ENCODE results near the gene AIG1. TPM values are rescaled to one million over a fixed set of nuclear protein-coding genes. Genes with fewer than 3 reads are reported as not detected.

AIG1 gene
- total RNA-seq, 1 donor from 2014 or later, result 17.5 TPM

DNA sequence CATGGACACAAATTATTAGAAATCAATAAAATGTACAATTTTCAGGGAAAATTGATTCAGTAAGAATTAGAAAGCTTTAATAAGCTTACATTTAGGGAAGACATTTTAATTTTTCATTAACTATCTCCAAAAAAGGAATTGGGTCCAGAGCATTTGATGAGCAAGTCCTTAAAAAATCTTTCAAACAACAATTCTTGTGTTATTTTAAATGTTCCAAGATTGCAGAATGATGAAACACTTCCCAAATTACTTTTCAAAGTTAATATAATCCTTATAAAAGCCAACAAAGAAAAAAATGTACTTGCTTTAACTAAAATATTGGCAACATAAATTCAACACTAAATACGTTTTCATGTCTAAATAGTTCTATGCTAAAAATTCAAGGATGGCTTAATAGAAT is 287.8 kb downstream of the AIG1 start:
- no peak for DNase-seq (ENCODE audit: low spot score)
- TF ChIP-seq CTCF (IDR thresholded peaks at IDR 0.05; ENCODE audit: unreplicated experiment), result no peak
- H3K27ac Mint-ChIP-seq (ENCODE audit: unreplicated experiment), result no peak overlapping the region
- no peaks in the 10 kb centered on the region for H3K9me3 Mint-ChIP-seq (ENCODE audit: unreplicated experiment)
- H3K27me3 Mint-ChIP-seq (ENCODE audit: unreplicated experiment), result peaks cover 1% of the 10 kb centered on the region
- no peak overlapping the region for H3K4me3 Mint-ChIP-seq (ENCODE audit: unreplicated experiment)
- H3K4me1 Mint-ChIP-seq (ENCODE audit: unreplicated experiment), result no peaks in the 10 kb centered on the region
- H3K36me3 Mint-ChIP-seq (ENCODE audit: low read depth, unreplicated experiment), result no peaks in the 10 kb centered on the region

GRCh38 chr6:143349530-143349929 is 288.8 kb downstream of the AIG1 start:
- Mint-ChIP-seq H3K4me1 (ENCODE audit: unreplicated experiment) (no peaks in the 10 kb centered on the region), H3K27me3 (ENCODE audit: unreplicated experiment) (no peaks in the 10 kb centered on the region), H3K9me3 (ENCODE audit: unreplicated experiment) (no peaks in the 10 kb centered on the region), H3K27ac (ENCODE audit: unreplicated experiment) (no peak overlapping the region), H3K4me3 (ENCODE audit: unreplicated experiment) (no peak overlapping the region), H3K36me3 (ENCODE audit: low read depth, unreplicated experiment) (no peaks in the 10 kb centered on the region)
- DNase-seq (ENCODE audit: low spot score), result no peak
- no peak for TF ChIP-seq CTCF (IDR thresholded peaks at IDR 0.05; ENCODE audit: unreplicated experiment)

GRCh38 chr6:143356101-143356880 is 295.6 kb downstream of the AIG1 start:
- no peaks in the 10 kb centered on the region for H3K36me3 Mint-ChIP-seq (ENCODE audit: low read depth, unreplicated experiment)
- H3K9me3 Mint-ChIP-seq (ENCODE audit: unreplicated experiment), result no peaks in the 10 kb centered on the region
- no peak for DNase-seq (ENCODE audit: low spot score)
- H3K27ac Mint-ChIP-seq (ENCODE audit: unreplicated experiment), result no peak overlapping the region
- H3K4me1 Mint-ChIP-seq (ENCODE audit: unreplicated experiment), result no peaks in the 10 kb centered on the region
- H3K4me3 Mint-ChIP-seq (ENCODE audit: unreplicated experiment), result no peak overlapping the region
- TF ChIP-seq CTCF (IDR thresholded peaks at IDR 0.05; ENCODE audit: unreplicated experiment), result no peak
- no peaks in the 10 kb centered on the region for H3K27me3 Mint-ChIP-seq (ENCODE audit: unreplicated experiment)

- Mint-ChIP-seq H3K9me3 (ENCODE audit: unreplicated experiment) (no peaks in the 10 kb centered on the region), H3K4me3 (ENCODE audit: unreplicated experiment) (no peak overlapping the region), H3K27me3 (ENCODE audit: unreplicated experiment) (no peaks in the 10 kb centered on the region), H3K27ac (ENCODE audit: unreplicated experiment) (no peak overlapping the region), H3K4me1 (ENCODE audit: unreplicated experiment) (no peaks in the 10 kb centered on the region), H3K36me3 (ENCODE audit: low read depth, unreplicated experiment) (no peaks in the 10 kb centered on the region)
- TF ChIP-seq CTCF (IDR thresholded peaks at IDR 0.05; ENCODE audit: unreplicated experiment), result no peak
- DNase-seq (ENCODE audit: low spot score), result no peak
Measured at GRCh38 chr6:143357152-143357551, 296.5 kb downstream of the AIG1 start.

DNA sequence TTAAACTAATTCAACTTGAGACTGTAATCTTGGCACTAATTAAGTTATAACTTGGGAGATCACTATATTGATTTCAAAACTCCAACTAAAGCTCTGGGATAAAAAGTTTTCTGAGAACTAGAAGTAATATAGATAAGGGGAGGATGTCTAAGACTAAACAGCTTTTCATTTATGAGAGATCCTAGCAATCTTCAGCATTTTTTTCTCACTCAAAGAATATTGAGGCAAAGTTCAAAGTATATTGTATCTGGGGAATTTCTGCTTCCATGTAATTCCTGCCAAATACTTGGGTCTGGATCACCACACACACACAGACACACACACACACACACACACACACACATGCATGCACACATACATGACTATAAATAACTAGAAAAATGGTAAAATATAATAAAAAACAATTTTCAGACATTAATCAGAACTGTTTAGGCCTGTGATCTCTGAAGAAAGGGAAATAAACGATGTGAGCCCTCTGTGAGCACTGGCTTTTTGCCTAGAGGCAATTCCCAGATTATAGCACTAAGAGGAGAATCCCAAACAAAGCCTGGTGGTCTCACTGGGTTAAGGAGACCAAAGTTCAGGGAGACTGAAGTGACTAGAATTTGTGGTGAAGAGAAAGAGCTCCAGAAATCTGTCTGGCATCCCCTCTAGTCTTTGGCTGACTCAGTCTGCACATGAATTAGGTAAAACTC is 297.0 kb downstream of the AIG1 start:
- H3K4me3 Mint-ChIP-seq (ENCODE audit: unreplicated experiment), result no peak overlapping the region
- H3K27me3 Mint-ChIP-seq (ENCODE audit: unreplicated experiment), result no peaks in the 10 kb centered on the region
- no peaks in the 10 kb centered on the region for H3K9me3 Mint-ChIP-seq (ENCODE audit: unreplicated experiment)
- DNase-seq (ENCODE audit: low spot score), result no peak
- H3K36me3 Mint-ChIP-seq (ENCODE audit: low read depth, unreplicated experiment), result no peaks in the 10 kb centered on the region
- TF ChIP-seq CTCF (IDR thresholded peaks at IDR 0.05; ENCODE audit: unreplicated experiment), result no peak
- H3K4me1 Mint-ChIP-seq (ENCODE audit: unreplicated experiment), result no peaks in the 10 kb centered on the region
- no peak overlapping the region for H3K27ac Mint-ChIP-seq (ENCODE audit: unreplicated experiment)

All from endothelial cell (in vitro differentiated cells).